Esophagus (tissue), 2 donors: ENCODE data around the gene FZD10. TPM values are rescaled to one million over a fixed set of nuclear protein-coding genes. Genes with fewer than 3 reads are reported as not detected.

ENCODE experiments used
- H3K27ac ChIP-seq, 2 donors: one replicate each; pipeline ENCODE4 v1.5.1; 2013; ENCODE audit warnings: low read depth in 2 of 2, mild to moderate bottlenecking in 2 of 2, inconsistent platforms in 1 of 2, low read length in 1 of 2, moderate library complexity in 1 of 2
- H3K27me3 ChIP-seq, 2 donors: one replicate each; pipeline ENCODE4 v1.6.1; 2013; ENCODE audit warnings: low read length in 2 of 2, control low read depth in 1 of 2, mild to moderate bottlenecking in 1 of 2; ENCODE audit not compliant: insufficient read depth in 2 of 2, control insufficient read depth in 1 of 2
- H3K36me3 ChIP-seq, 2 donors: one replicate each; pipeline ENCODE4 v1.6.1; 2013; ENCODE audit warnings: low read length in 1 of 2; ENCODE audit not compliant: control insufficient read depth in 2 of 2, insufficient read depth in 2 of 2
- H3K4me1 ChIP-seq, 2 donors: one replicate each; pipeline ENCODE4 v1.6.1; 2013; ENCODE audit warnings: low read length in 1 of 2; ENCODE audit not compliant: control insufficient read depth in 2 of 2, insufficient read depth in 2 of 2
- H3K4me3 ChIP-seq, 2 donors: one replicate each; pipeline ENCODE4 v1.5.1; 2013; ENCODE audit warnings: low read length in 2 of 2, mild to moderate bottlenecking in 2 of 2, low read depth in 1 of 2, moderate library complexity in 1 of 2
- H3K9me3 ChIP-seq, 2 donors: one replicate each; pipeline ENCODE4 v1.6.1; 2013; ENCODE audit warnings: mild to moderate bottlenecking in 2 of 2, low read depth in 1 of 2, low read length in 1 of 2, moderate library complexity in 1 of 2; ENCODE audit not compliant: control insufficient read depth in 2 of 2, insufficient read depth in 1 of 2
- WGBS, 2 donors: extraction: QIAGEN DNeasy Blood & Tissue Kit; methylation state at CpG; one replicate each; pipeline ENCODE4 v1.1.7; 2013; 5-methylcytosine and 5-hydroxymethylcytosine counted together
- polyA plus RNA-seq, 2 donors: library from polyadenylated mRNA; stranded (reverse); fragments of 200-250 nt; gene quantifications; one replicate each; pipeline ENCODE4 v1.2.3, GENCODE V29; 2013
- donor health status: healthy with polysubstance abuse.
- donor health status: Bipolar disorder and iron deficiency.

The FZD10 gene
- polyA plus RNA-seq, 2 donors, result 7.2 to 18.7 TPM

DNA sequence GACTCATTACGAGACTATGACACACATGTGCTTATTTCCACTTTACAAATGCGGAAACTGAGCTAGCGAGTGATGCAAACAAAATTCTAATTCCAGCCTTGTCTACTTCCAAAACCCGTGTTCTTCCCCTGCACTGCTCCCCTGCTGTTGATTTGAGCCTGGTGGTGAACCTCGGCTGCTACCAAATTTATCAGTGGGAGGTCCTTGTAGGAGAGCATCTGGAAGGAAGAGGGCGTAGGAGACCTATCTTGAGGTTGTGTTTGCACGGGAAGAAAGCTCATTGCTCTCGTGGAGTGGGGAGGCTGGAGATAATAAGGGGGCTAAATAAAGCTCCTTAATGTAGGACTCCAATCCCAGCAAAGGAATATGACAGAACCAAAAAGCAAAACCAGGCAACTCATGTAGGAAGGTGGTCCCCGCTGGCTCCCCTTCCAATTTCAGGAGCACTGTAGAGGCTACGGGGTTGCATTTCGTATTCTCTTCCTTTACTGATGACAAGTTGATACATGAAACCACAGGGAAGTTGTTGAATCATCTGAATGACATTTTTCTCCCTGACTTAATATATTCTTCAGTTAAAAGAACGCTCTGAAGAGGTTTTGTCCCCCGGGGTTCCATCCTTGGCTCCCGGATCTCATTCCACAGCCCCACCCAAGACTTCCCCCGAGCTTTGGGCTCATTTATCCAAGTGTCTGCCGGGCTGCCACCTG lies 52.6 kb downstream of the FZD10 start:
- peak overlapping the region; percentile 59 to 78 for H3K27ac ChIP-seq
- 35 to 45% methylated on average over 16 of the region's 16 CpGs for WGBS, 2 donors
- H3K27me3 ChIP-seq, result no peaks in the 10 kb centered on the region
- peaks cover 2 to 6% of the 10 kb centered on the region in 2 donors for H3K4me1 ChIP-seq
- peaks cover 0 to 3% of the 10 kb centered on the region in 2 donors for H3K9me3 ChIP-seq
- no peaks in the 10 kb centered on the region for H3K36me3 ChIP-seq
- H3K4me3 ChIP-seq, result no peak overlapping the region

Other genes with a start within 250 kb of the FZD10 start
- gene PIWIL1, start 175.4 kb downstream of the FZD10 start, polyA plus RNA-seq, result not detected